Germinal center (tissue), 1 donor: Measurements from ENCODE around the gene PDCD2.
"Not testable (repeated sequence)": the region's sequence is repeated elsewhere in the genome, so short reads cannot be mapped to it uniquely, and the experiment has no call there.

ENCODE experiments used
- DNase-seq: peaks from one replicate; pipeline ENCODE4 v3.0.0; 2012; ENCODE audit warnings: mixed read lengths, low spot score

PDCD2 gene

GRCh38 chr6:170584181-170584953 is at the start of gene PDCD2:
Gene PDCD2 (minus strand): TSS chr6:170584637. CDS start chr6:170584581, 56 bp downstream.
- DNase-seq: peak; percentile 95

- DNase-seq: not testable (repeated sequence)
These were observed 31.6 kb upstream of the PDCD2 start for GRCh38 chr6:170616020-170616554.

GRCh38 chr6:170612256-170612804 is 27.9 kb upstream of the PDCD2 start:
- DNase-seq: not testable (repeated sequence)

- DNase-seq: not testable (repeated sequence)
These were observed 24.8 kb upstream of the PDCD2 start for GRCh38 chr6:170609225-170609624.

- no peak for DNase-seq
These were observed 21.3 kb upstream of the PDCD2 start for GRCh38 chr6:170605574-170606259.

GRCh38 chr6:170597278-170597677 is 12.8 kb upstream of the PDCD2 start:
- no peak for DNase-seq

GRCh38 chr6:170596426-170596825 is 12.0 kb upstream of the PDCD2 start:
- no peak for DNase-seq

- no peak for DNase-seq
These were observed 6.3 kb upstream of the PDCD2 start for GRCh38 chr6:170590725-170591124.

GRCh38 chr6:170584954-170585498 is 589 bp upstream of the PDCD2 start:
- DNase-seq: no peak

- DNase-seq: no peak
These were observed 669 bp downstream of the PDCD2 start for GRCh38 chr6:170583756-170584180.

- no peak for DNase-seq
These were observed 5.5 kb downstream of the PDCD2 start for GRCh38 chr6:170578909-170579308.

- no peak for DNase-seq
These were observed 9.2 kb downstream of the PDCD2 start for GRCh38 chr6:170575250-170575649.

- no peak for DNase-seq
These were observed 11.6 kb downstream of the PDCD2 start for GRCh38 chr6:170572704-170573466.

GRCh38 chr6:170564936-170565530 is 19.4 kb downstream of the PDCD2 start:
- DNase-seq: no peak

- DNase-seq: no peak
These were observed 22.9 kb downstream of the PDCD2 start for GRCh38 chr6:170561555-170561954.

GRCh38 chr6:170555305-170555704 is 29.1 kb downstream of the PDCD2 start:
- no peak for DNase-seq

- no peak for DNase-seq
These were observed 29.7 kb downstream of the PDCD2 start for GRCh38 chr6:170554796-170555137.

- peak; percentile 94 for DNase-seq
These were observed 30.2 kb downstream of the PDCD2 start, which contains the start of gene TBP for GRCh38 chr6:170554013-170554795. Gene TBP (plus strand): TSS chr6:170554369. CDS start chr6:170557030, 2,661 bp downstream.

GRCh38 chr6:170553534-170554012 is 30.9 kb downstream of the PDCD2 start:
- peak; percentile 36 for DNase-seq
